Measurements from ENCODE around the gene BICD1. TPM values are rescaled to one million over a fixed set of nuclear protein-coding genes. Genes with fewer than 3 reads are reported as not detected.

The BICD1 gene
- total RNA-seq, 2 experiments from 2014 or later, result 14.4 to 16.4 TPM

- DNase-seq, result no peak
- CTCF ChIA-PET, result no interaction called here
- H3K9me3 Mint-ChIP-seq, result peaks cover 1% of the 10 kb centered on the region
- no peak overlapping the region for H3K4me3 Mint-ChIP-seq
- H3K4me1 Mint-ChIP-seq (ENCODE audit: low read depth), result no peaks in the 10 kb centered on the region
- intact Hi-C loops (cut with micrococcal nuclease), result no loop called here
- no peaks in the 10 kb centered on the region for H3K27me3 Mint-ChIP-seq (ENCODE audit: low read depth)
- H3K27ac Mint-ChIP-seq, result no peak overlapping the region
- peaks cover 4% of the 10 kb centered on the region for H3K36me3 Mint-ChIP-seq (ENCODE audit: low read depth)
Observed at GRCh38 chr12:32151086-32151485, 44.4 kb downstream of the BICD1 start.

GRCh38 chr12:32151552-32151951 lies 44.9 kb downstream of the BICD1 start:
- Mint-ChIP-seq H3K27ac (no peak overlapping the region), H3K9me3 (peaks cover 1% of the 10 kb centered on the region), H3K36me3 (ENCODE audit: low read depth) (peaks cover 4% of the 10 kb centered on the region), H3K4me3 (no peak overlapping the region), H3K27me3 (ENCODE audit: low read depth) (no peaks in the 10 kb centered on the region), H3K4me1 (ENCODE audit: low read depth) (no peaks in the 10 kb centered on the region)
- intact Hi-C loops (cut with micrococcal nuclease), result no loop called here
- no peak for DNase-seq
- CTCF ChIA-PET, result no interaction called here

DNA sequence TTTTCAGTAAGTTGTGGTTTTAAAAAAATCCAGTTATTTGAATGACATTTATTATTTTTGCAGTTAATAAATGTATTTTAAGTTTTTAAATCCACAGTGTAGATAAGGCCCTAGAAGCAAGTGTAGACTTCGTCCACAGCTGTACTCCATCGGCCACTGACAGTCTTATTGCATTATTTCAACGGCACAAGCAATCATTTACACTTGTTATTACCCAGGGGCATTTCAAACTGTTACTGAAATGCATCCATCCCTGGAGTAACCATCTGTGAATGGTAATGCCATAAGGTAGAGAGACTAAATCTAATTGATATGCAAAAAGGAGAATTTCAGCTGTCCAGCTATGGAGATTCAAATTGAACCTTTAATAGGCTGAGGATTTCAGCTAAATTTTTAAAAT lies 48.4 kb downstream of the BICD1 start:
- H3K9me3 Mint-ChIP-seq, result no peaks in the 10 kb centered on the region
- no peak for DNase-seq
- no peaks in the 10 kb centered on the region for H3K4me1 Mint-ChIP-seq (ENCODE audit: low read depth)
- no peaks in the 10 kb centered on the region for H3K27me3 Mint-ChIP-seq (ENCODE audit: low read depth)
- no peaks in the 10 kb centered on the region for H3K36me3 Mint-ChIP-seq (ENCODE audit: low read depth)
- H3K27ac Mint-ChIP-seq, result no peak overlapping the region
- no peak overlapping the region for H3K4me3 Mint-ChIP-seq
- intact Hi-C loops (cut with micrococcal nuclease), result no loop called here
- CTCF ChIA-PET, result no interaction called here

DNA sequence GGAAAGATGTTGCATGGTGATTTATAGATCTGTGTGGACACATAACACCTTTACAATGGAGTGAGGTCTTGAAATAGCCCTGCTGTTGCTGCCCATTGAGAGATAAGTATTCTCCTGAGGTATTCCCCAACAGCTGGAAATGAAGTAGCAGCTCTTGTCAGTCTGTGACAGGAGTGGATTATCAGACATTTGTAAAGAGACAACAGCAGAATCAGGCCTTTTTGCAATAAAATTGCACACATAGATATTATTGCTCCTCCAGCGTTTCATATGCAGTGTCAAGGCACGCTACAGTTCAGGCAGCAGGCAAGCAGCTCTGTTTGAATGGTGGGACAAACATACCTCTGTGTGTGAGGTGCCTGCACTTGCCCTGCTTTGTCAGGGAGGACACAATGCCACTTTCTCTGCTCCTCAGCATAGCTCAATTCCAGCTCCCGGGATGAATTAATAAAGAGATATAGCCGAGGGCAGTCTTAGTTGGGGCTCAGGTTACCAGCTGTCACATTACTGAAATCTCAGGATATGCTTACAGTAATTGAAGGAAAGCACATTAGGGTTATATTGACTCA lies 49.4 kb downstream of the BICD1 start:
- H3K36me3 Mint-ChIP-seq (ENCODE audit: low read depth), result no peaks in the 10 kb centered on the region
- no peak overlapping the region for H3K4me3 Mint-ChIP-seq
- DNase-seq, result no peak
- no peak overlapping the region for H3K27ac Mint-ChIP-seq
- no peaks in the 10 kb centered on the region for H3K27me3 Mint-ChIP-seq (ENCODE audit: low read depth)
- intact Hi-C loops (cut with micrococcal nuclease), result no loop called here
- H3K4me1 Mint-ChIP-seq (ENCODE audit: low read depth), result no peaks in the 10 kb centered on the region
- H3K9me3 Mint-ChIP-seq, result no peaks in the 10 kb centered on the region
- CTCF ChIA-PET, result no interaction called here

DNA sequence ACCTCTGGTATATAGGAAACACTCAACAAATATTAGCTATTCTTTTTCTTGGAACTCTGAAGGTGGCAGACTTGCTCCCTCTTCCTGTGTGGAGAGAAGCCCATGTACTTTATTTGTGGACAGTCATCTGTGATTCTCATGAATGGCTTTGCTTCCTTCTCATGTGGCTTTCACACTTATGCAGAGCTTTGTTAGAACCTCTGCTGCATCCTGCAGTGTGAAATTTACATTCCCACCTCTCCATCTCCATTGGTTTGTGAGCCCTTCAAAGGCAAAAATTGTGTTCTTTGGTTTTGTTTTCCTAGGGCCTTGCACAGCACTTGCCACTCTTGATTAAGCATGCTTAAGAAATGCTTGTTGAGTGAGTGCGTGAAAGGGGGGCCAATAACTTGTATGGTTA lies 51.9 kb downstream of the BICD1 start:
- Mint-ChIP-seq H3K9me3 (no peaks in the 10 kb centered on the region), H3K27me3 (ENCODE audit: low read depth) (no peaks in the 10 kb centered on the region), H3K36me3 (ENCODE audit: low read depth) (no peaks in the 10 kb centered on the region), H3K27ac (no peak overlapping the region), H3K4me1 (ENCODE audit: low read depth) (no peaks in the 10 kb centered on the region), H3K4me3 (no peak overlapping the region)
- CTCF ChIA-PET, result interaction anchor here (1.0 kb wide), 1 partner anchor 175 kb away, joined by 3 read pairs; no protein-coding TSS in a partner anchor
- intact Hi-C loops (cut with micrococcal nuclease), result no loop called here
- DNase-seq, result no peak

DNA sequence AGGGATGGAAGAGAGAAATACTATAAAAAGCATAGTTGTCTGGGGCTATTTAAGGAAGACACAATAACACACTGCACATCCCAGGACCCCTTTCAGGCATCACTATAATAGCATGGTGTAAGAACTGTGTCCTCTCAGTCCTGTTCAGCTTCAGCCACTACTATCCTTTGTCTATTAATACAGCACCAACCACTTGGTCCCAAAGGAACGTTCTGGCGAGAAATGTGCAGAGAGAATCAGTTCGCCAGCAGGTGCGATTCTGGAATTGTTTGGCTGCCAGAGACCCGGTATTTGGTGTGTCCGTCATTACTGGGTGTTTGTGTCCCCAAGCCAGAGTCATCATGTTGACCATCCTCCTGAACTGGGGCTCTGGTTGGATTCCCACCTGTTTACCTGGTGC lies 52.7 kb downstream of the BICD1 start:
- DNase-seq, result no peak
- CTCF ChIA-PET, result interaction anchor here (1.0 to 1.2 kb wide), 2 partner anchors 101 to 175 kb away, joined by 3 read pairs; no protein-coding TSS in a partner anchor
- Mint-ChIP-seq H3K27me3 (ENCODE audit: low read depth) (no peaks in the 10 kb centered on the region), H3K27ac (no peak overlapping the region), H3K4me3 (no peak overlapping the region), H3K4me1 (ENCODE audit: low read depth) (no peaks in the 10 kb centered on the region), H3K9me3 (no peaks in the 10 kb centered on the region), H3K36me3 (ENCODE audit: low read depth) (no peaks in the 10 kb centered on the region)
- intact Hi-C loops (cut with micrococcal nuclease), result no loop called here

- Mint-ChIP-seq H3K9me3 (no peaks in the 10 kb centered on the region), H3K4me3 (no peak overlapping the region), H3K36me3 (ENCODE audit: low read depth) (peaks cover 2% of the 10 kb centered on the region), H3K4me1 (ENCODE audit: low read depth) (no peaks in the 10 kb centered on the region), H3K27ac (no peak overlapping the region), H3K27me3 (ENCODE audit: low read depth) (no peaks in the 10 kb centered on the region)
- no peak for DNase-seq
- intact Hi-C loops (cut with micrococcal nuclease), result loop anchor here (2.0 kb wide), 1 partner anchor 25 kb away; no protein-coding TSS in a partner anchor
- CTCF ChIA-PET, result interaction anchor here (1.2 kb wide), 1 partner anchor 101 kb away, joined by 3 read pairs; no protein-coding TSS in a partner anchor
Observed at GRCh38 chr12:32159925-32160324, 53.3 kb downstream of the BICD1 start.

DNA sequence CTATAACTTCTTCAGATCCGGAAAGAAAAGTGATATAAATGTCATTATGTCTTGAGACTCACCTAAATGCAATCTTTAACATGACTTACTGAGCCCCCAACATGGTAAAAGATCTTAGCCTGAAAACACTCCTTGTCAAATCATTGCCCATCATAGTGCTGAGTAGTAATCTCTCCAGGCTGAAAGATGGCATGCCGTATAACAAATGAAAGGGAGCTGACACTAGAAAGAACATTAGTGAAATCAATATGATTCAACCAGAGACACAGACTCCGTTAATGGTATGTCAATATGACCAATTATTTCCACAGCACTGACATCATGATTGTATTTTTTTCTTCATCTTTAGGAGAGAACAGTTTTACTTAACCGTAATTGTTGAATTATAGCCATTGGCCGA lies 54.4 kb downstream of the BICD1 start:
- DNase-seq, result no peak
- CTCF ChIA-PET, result interaction anchor here (0.6 kb wide), 1 partner anchor 468 kb away, joined by 4 read pairs; no protein-coding TSS in a partner anchor
- Mint-ChIP-seq H3K27ac (no peak overlapping the region), H3K36me3 (ENCODE audit: low read depth) (peaks cover 4% of the 10 kb centered on the region), H3K4me3 (no peak overlapping the region), H3K9me3 (no peaks in the 10 kb centered on the region), H3K27me3 (ENCODE audit: low read depth) (no peaks in the 10 kb centered on the region), H3K4me1 (ENCODE audit: low read depth) (no peaks in the 10 kb centered on the region)
- intact Hi-C loops (cut with micrococcal nuclease), result loop anchor here (2.0 kb wide), 1 partner anchor 26 kb away; no protein-coding TSS in a partner anchor

DNA sequence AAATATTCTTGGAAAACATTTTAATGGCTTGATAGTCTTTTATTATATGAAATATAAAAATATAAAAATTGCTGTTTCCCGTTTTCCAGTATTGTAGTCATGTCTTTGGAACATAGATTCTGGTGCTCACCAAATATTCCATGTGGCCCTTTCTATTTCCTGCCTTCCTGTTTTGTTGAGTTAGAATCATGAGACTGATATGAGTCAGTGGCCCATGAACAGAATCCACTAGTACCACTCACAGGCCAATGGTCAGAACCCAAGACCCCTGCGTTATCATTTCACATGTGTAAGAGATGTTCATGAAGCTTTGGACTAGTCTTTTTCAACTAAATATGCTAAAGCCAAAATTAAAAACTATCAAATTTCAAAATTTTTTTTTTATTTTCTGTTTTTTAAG lies 56.9 kb downstream of the BICD1 start:
- CTCF ChIA-PET, result no interaction called here
- intact Hi-C loops (cut with micrococcal nuclease), result no loop called here
- H3K4me3 Mint-ChIP-seq, result no peak overlapping the region

DNA sequence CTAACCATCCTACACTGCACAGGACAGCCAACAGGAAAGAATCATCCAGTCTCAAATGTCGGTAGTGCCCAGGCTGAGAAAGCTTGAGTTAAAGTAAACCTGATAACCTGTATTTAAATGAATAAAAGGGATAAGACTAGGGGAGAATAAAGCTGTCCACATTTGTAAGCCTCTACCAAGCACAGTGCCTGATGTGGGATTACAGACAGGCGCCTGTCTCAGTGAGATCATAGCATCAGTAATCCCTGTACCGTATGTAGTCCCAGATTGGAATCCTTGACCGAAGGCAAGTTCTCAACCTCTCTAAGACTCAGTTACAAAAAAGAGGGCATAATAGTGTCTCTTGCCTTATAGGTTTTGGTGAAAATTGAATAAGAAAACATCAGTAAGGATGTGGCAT lies 59.9 kb downstream of the BICD1 start:
- Mint-ChIP-seq H3K27me3 (ENCODE audit: low read depth) (no peaks in the 10 kb centered on the region), H3K9me3 (no peaks in the 10 kb centered on the region), H3K4me1 (ENCODE audit: low read depth) (no peaks in the 10 kb centered on the region), H3K27ac (no peak overlapping the region), H3K36me3 (ENCODE audit: low read depth) (peaks cover 5% of the 10 kb centered on the region), H3K4me3 (no peak overlapping the region)
- CTCF ChIA-PET, result no interaction called here
- intact Hi-C loops (cut with micrococcal nuclease), result no loop called here
- no peak for DNase-seq

More for the DNA sequence above, 56.9 kb downstream of the BICD1 start:
- no peaks in the 10 kb centered on the region for H3K4me1 Mint-ChIP-seq (ENCODE audit: low read depth)
- H3K9me3 Mint-ChIP-seq, result no peaks in the 10 kb centered on the region
- DNase-seq, result no peak
- H3K36me3 Mint-ChIP-seq (ENCODE audit: low read depth), result peaks cover 5% of the 10 kb centered on the region
- no peaks in the 10 kb centered on the region for H3K27me3 Mint-ChIP-seq (ENCODE audit: low read depth)
- H3K27ac Mint-ChIP-seq, result no peak overlapping the region

DNA sequence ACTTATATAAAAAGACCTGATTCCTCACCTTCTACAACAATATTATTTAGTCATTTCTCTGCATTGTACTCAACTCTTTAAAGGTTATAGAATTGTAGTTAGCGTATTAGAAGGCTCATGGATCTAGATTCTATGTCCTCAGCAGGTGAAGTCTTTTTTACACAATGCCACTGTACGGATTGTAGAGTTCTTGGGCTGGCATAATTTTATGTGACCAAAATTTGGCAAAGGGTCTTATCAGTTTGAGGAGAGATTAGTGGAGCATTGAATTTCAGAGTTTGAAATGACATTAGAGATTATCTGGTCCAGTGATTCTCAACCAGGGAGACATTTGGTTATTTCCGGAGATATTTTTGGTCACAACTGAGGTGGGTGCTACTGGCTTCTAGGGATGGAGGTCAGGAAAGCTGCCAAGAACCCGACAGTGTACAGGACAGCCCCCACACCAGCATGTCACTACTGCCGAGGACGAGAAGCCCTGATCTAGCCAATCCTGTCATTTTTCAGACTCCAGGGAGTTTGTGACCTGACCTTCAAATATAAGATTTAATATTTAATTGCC lies 63.9 kb downstream of the BICD1 start:
- H3K9me3 Mint-ChIP-seq, result no peaks in the 10 kb centered on the region
- H3K4me3 Mint-ChIP-seq, result no peak overlapping the region
- CTCF ChIA-PET, result interaction anchor here (0.6 kb wide), 1 partner anchor 125 kb away, joined by 4 read pairs; no protein-coding TSS in a partner anchor
- no peak for DNase-seq
- H3K4me1 Mint-ChIP-seq (ENCODE audit: low read depth), result no peaks in the 10 kb centered on the region
- H3K27ac Mint-ChIP-seq, result no peak overlapping the region
- peaks cover 1% of the 10 kb centered on the region for H3K36me3 Mint-ChIP-seq (ENCODE audit: low read depth)
- H3K27me3 Mint-ChIP-seq (ENCODE audit: low read depth), result no peaks in the 10 kb centered on the region
- intact Hi-C loops (cut with micrococcal nuclease), result no loop called here

GRCh38 chr12:32171211-32171610 lies 64.6 kb downstream of the BICD1 start:
- DNase-seq, result no peak
- CTCF ChIA-PET, result interaction anchor here (0.6 kb wide), 1 partner anchor 124 kb away, joined by 4 read pairs; no protein-coding TSS in a partner anchor
- H3K4me3 Mint-ChIP-seq, result no peak overlapping the region
- no peaks in the 10 kb centered on the region for H3K27me3 Mint-ChIP-seq (ENCODE audit: low read depth)
- H3K9me3 Mint-ChIP-seq, result no peaks in the 10 kb centered on the region
- intact Hi-C loops (cut with micrococcal nuclease), result no loop called here
- H3K4me1 Mint-ChIP-seq (ENCODE audit: low read depth), result no peaks in the 10 kb centered on the region
- H3K27ac Mint-ChIP-seq, result no peak overlapping the region
- H3K36me3 Mint-ChIP-seq (ENCODE audit: low read depth), result peaks cover 5% of the 10 kb centered on the region

GRCh38 chr12:32176606-32177005 lies 70.0 kb downstream of the BICD1 start:
- CTCF ChIA-PET, result interaction anchor here (0.6 kb wide), 2 partner anchors 40 to 379 kb away, joined by 4 to 5 read pairs; no protein-coding TSS in a partner anchor
- intact Hi-C loops (cut with micrococcal nuclease), result no loop called here
- no peak overlapping the region for H3K4me3 Mint-ChIP-seq
- H3K4me1 Mint-ChIP-seq (ENCODE audit: low read depth), result no peaks in the 10 kb centered on the region
- H3K27ac Mint-ChIP-seq, result no peak overlapping the region
- no peaks in the 10 kb centered on the region for H3K27me3 Mint-ChIP-seq (ENCODE audit: low read depth)
- peaks cover 4% of the 10 kb centered on the region for H3K36me3 Mint-ChIP-seq (ENCODE audit: low read depth)
- DNase-seq, result no peak
- no peaks in the 10 kb centered on the region for H3K9me3 Mint-ChIP-seq

All from activated naive CD4-positive, alpha-beta T cell treated with anti-CD3 and anti-CD28 coated beads for 36 hours (primary cell).